A673 (cell line): ENCODE data around the gene ARMH1.

Experiments
- CTCF ChIP-seq: fragments of 300-800, 200-600 bp; sonication (generic); conservative IDR thresholded peaks from 2 replicates; pipeline ENCODE4 v1.5.1; 2017; ENCODE audit warnings: low read depth, mild to moderate bottlenecking, antibody characterized with exemption, low read length, moderate library complexity, mixed read lengths
- EZH2 ChIP-seq: fragments of 200-600 bp; sonication (generic); IDR thresholded peaks from 2 replicates; pipeline ENCODE4 v1.6.1; 2017; ENCODE audit warnings: borderline replicate concordance, low read depth, mild to moderate bottlenecking, mixed read lengths, antibody characterized with exemption, low read length; ENCODE audit not compliant: poor library complexity, severe bottlenecking

- TF ChIP-seq CTCF (no peak), EZH2 (no peak)
Observed at GRCh38 chr1:44681905-44682882, 7.7 kb downstream of the ARMH1 start.
